ENCODE data around the gene MYBBP1A. TPM values are rescaled to one million over a fixed set of nuclear protein-coding genes. Genes with fewer than 3 reads are reported as not detected.

MYBBP1A gene
- total RNA-seq, 1 experiment from 2014 or later = 130 TPM

DNA sequence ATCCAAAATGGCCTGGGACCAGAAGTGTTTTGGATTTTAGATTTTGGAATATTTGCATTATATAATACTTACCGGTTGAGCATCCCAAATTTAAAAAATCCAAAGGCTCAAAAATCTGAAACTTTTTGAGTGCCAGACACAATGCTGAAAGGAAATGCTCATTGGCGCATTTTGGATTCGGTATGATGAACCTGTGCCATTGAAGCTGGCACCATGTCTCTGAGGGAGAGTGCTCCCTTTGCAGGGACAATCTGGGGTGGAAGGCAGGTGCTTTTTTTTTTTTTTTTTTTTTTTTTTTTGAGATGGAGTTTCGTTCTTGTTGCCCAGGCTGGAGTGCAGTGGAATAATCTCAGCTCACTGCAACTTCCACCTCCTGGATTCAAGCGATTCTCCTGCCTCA is 46.9 kb upstream of the MYBBP1A start:
- H4K20me1 ChIP-seq (ENCODE audit: insufficient read depth) = no peaks in the 10 kb centered on the region
- H3K27me3 ChIP-seq (ENCODE audit: insufficient read depth, low read length) = no peaks in the 10 kb centered on the region
- H3K9me2 ChIP-seq (ENCODE audit: insufficient read depth) = no peaks in the 10 kb centered on the region
- no TSS peak for BruUV-seq (replicated peaks)
- no peak overlapping the region for H3K27ac ChIP-seq (ENCODE audit: low read depth, low read length)
- ChIA-PET CTCF (interaction anchor here (0.7 kb wide), 1 partner anchor 35 kb away, joined by 5 read pairs; no protein-coding TSS in a partner anchor), RAD21 (ENCODE audit: low non-redundant PET in 1 of 2, low total read pairs in 2 of 2, uncharacterized antibody in 2 of 2, unreplicated experiment in 2 of 2) (no interaction called here), POLR2A (no interaction called here)
- ATAC-seq = no peak
- H3K79me2 ChIP-seq (ENCODE audit: insufficient read depth, low read length) = no peaks in the 10 kb centered on the region
- intact Hi-C loops (cut with micrococcal nuclease) = no loop called here
- no peak for TF ChIP-seq EZH2 (IDR thresholded peaks at IDR 0.05)
- H3K4me1 ChIP-seq (ENCODE audit: control insufficient read depth in 1 of 2, insufficient read depth in 2 of 2, low read length in 2 of 2) = no peaks in the 10 kb centered on the region; a peak in 1 of 4 replicates
- no peak overlapping the region for H2AFZ ChIP-seq (ENCODE audit: low read depth, low read length, poor library complexity, severe bottlenecking)
- no peak overlapping the region for H3K9ac ChIP-seq (ENCODE audit: low read length)
- DNase-seq (ENCODE audit: low read depth, low spot score) = no peak
- no peaks in the 10 kb centered on the region for H3K9me3 ChIP-seq (ENCODE audit: control insufficient read depth in 1 of 2, insufficient read depth in 1 of 2, low read depth in 1 of 2, low read length in 2 of 2)
- H3K4me2 ChIP-seq (ENCODE audit: low read length) = no peak overlapping the region
- no peaks in the 10 kb centered on the region for H3K36me3 ChIP-seq (ENCODE audit: control insufficient read depth in 1 of 2, insufficient read depth in 2 of 2, low read length in 2 of 2)
- H3K4me3 ChIP-seq (replicated peaks in 1 of 2; ENCODE audit: low read depth in 1 of 2, low read length in 2 of 2) = no peak overlapping the region

DNA sequence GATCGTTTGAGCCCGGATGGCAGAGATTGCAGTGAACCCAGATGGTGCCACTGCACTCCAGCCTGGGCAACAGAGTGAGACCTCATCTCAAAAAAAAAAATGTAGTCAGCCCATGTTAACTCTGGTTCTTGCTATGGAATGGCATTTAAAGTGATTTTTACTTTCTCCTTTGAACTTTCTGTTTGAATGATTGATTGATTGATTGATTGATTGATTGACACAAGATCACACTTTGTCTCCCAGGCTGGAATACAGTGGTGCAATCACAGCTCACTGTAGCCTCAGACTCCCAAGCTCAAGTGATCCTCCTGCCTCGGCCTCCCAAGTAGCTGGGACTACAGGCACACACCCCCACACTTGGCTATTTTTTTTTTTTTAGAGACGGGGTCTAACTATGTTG is 46.1 kb upstream of the MYBBP1A start:
- no TSS peak for BruUV-seq (replicated peaks)
- POLR2A ChIA-PET = no interaction called here
- H4K20me1 ChIP-seq (ENCODE audit: insufficient read depth) = no peaks in the 10 kb centered on the region
- intact Hi-C loops (cut with micrococcal nuclease) = no loop called here
- no peaks in the 10 kb centered on the region for H3K9me3 ChIP-seq (ENCODE audit: control insufficient read depth in 1 of 2, insufficient read depth in 1 of 2, low read depth in 1 of 2, low read length in 2 of 2)
- H3K4me3 ChIP-seq (replicated peaks in 1 of 2; ENCODE audit: low read depth in 1 of 2, low read length in 2 of 2) = no peak overlapping the region
- no peaks in the 10 kb centered on the region for H3K9me2 ChIP-seq (ENCODE audit: insufficient read depth)
- H3K4me2 ChIP-seq (ENCODE audit: low read length) = no peak overlapping the region
- H3K36me3 ChIP-seq (ENCODE audit: control insufficient read depth in 1 of 2, insufficient read depth in 2 of 2, low read length in 2 of 2) = no peaks in the 10 kb centered on the region
- CTCF ChIA-PET = no interaction called here
- no peak overlapping the region for H3K27ac ChIP-seq (ENCODE audit: low read depth, low read length)
- H3K4me1 ChIP-seq (ENCODE audit: control insufficient read depth in 1 of 2, insufficient read depth in 2 of 2, low read length in 2 of 2) = no peaks in the 10 kb centered on the region; a peak in 1 of 4 replicates
- no peaks in the 10 kb centered on the region for H3K79me2 ChIP-seq (ENCODE audit: insufficient read depth, low read length)
- H2AFZ ChIP-seq (ENCODE audit: low read depth, low read length, poor library complexity, severe bottlenecking) = no peak overlapping the region
- H3K27me3 ChIP-seq (ENCODE audit: insufficient read depth, low read length) = no peaks in the 10 kb centered on the region
- H3K9ac ChIP-seq (ENCODE audit: low read length) = no peak overlapping the region
- DNase-seq (ENCODE audit: low read depth, low spot score) (no peak), ATAC-seq (no peak)
- RAD21 ChIA-PET (ENCODE audit: low non-redundant PET in 1 of 2, low total read pairs in 2 of 2, uncharacterized antibody in 2 of 2, unreplicated experiment in 2 of 2) = no interaction called here
- TF ChIP-seq, protein P1, sequence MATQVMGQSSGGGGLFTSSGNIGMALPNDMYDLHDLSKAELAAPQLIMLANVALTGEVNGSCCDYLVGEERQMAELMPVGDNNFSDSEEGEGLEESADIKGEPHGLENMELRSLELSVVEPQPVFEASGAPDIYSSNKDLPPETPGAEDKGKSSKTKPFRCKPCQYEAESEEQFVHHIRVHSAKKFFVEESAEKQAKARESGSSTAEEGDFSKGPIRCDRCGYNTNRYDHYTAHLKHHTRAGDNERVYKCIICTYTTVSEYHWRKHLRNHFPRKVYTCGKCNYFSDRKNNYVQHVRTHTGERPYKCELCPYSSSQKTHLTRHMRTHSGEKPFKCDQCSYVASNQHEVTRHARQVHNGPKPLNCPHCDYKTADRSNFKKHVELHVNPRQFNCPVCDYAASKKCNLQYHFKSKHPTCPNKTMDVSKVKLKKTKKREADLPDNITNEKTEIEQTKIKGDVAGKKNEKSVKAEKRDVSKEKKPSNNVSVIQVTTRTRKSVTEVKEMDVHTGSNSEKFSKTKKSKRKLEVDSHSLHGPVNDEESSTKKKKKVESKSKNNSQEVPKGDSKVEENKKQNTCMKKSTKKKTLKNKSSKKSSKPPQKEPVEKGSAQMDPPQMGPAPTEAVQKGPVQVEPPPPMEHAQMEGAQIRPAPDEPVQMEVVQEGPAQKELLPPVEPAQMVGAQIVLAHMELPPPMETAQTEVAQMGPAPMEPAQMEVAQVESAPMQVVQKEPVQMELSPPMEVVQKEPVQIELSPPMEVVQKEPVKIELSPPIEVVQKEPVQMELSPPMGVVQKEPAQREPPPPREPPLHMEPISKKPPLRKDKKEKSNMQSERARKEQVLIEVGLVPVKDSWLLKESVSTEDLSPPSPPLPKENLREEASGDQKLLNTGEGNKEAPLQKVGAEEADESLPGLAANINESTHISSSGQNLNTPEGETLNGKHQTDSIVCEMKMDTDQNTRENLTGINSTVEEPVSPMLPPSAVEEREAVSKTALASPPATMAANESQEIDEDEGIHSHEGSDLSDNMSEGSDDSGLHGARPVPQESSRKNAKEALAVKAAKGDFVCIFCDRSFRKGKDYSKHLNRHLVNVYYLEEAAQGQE (IDR thresholded peaks at IDR 0.05; ENCODE audit: low read depth) = no peak
- TF ChIP-seq, protein P2, sequence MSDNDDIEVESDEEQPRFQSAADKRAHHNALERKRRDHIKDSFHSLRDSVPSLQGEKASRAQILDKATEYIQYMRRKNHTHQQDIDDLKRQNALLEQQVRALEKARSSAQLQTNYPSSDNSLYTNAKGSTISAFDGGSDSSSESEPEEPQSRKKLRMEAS (IDR thresholded peaks at IDR 0.05) = no peak
- TF ChIP-seq ZNF274 (IDR thresholded peaks at IDR 0.05; ENCODE audit: low read depth, low read length) = no peak
- no peak for TF ChIP-seq SIN3A (IDR thresholded peaks at IDR 0.05; ENCODE audit: low read depth)
- no peak for TF ChIP-seq FOSL1 (IDR thresholded peaks at IDR 0.05; ENCODE audit: low read depth)
- TF ChIP-seq, protein P3, sequence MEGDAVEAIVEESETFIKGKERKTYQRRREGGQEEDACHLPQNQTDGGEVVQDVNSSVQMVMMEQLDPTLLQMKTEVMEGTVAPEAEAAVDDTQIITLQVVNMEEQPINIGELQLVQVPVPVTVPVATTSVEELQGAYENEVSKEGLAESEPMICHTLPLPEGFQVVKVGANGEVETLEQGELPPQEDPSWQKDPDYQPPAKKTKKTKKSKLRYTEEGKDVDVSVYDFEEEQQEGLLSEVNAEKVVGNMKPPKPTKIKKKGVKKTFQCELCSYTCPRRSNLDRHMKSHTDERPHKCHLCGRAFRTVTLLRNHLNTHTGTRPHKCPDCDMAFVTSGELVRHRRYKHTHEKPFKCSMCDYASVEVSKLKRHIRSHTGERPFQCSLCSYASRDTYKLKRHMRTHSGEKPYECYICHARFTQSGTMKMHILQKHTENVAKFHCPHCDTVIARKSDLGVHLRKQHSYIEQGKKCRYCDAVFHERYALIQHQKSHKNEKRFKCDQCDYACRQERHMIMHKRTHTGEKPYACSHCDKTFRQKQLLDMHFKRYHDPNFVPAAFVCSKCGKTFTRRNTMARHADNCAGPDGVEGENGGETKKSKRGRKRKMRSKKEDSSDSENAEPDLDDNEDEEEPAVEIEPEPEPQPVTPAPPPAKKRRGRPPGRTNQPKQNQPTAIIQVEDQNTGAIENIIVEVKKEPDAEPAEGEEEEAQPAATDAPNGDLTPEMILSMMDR (IDR thresholded peaks at IDR 0.05 in 2 of 3, conservative IDR thresholded peaks at IDR 0.05 in 1 of 3; ENCODE audit: borderline replicate concordance in 1 of 3, insufficient read depth in 1 of 3, low read depth in 2 of 3, low read length in 2 of 3) = no peak
- TF ChIP-seq TCF7L2 (IDR thresholded peaks at IDR 0.05; ENCODE audit: borderline replicate concordance, extremely low read depth, insufficient read depth, insufficient read length) = no peak
- TF ChIP-seq YY1 (IDR thresholded peaks at IDR 0.05; ENCODE audit: extremely low read depth, insufficient replicate concordance, low read depth, low read length) = no peak
- TF ChIP-seq ZFX (IDR thresholded peaks at IDR 0.05) = no peak
- no peak for TF ChIP-seq RAD21 (IDR thresholded peaks at IDR 0.05; ENCODE audit: low read depth)
- TF ChIP-seq SRF (IDR thresholded peaks at IDR 0.05; ENCODE audit: low read depth) = no peak
- no peak for TF ChIP-seq EZH2phosphoT487 (IDR thresholded peaks at IDR 0.05; ENCODE audit: borderline replicate concordance)
